HepG2 (cell line): ENCODE measurements around the gene CD6. TPM values are rescaled to one million over a fixed set of nuclear protein-coding genes. Genes with fewer than 3 reads are reported as not detected.

Experiments
- ATAC-seq: fragments of 200-7000 bp; cut with Tn5 transposase; 3 replicates; pipeline ENCODE4 v1.9.1; 2020; ENCODE audit warnings: mild to moderate bottlenecking, moderate library complexity
- BruUV-seq: library from RNA; stranded (reverse); fragments of 400-500 nt; replicated peaks from 2 replicates; lab custom pipeline; 2021; lab: Mats Ljungman, UMichigan
- CTCF ChIA-PET: fragments of 300-600 bp; formaldehyde crosslinking; extraction: SDS; loops from one replicate; lab custom pipeline; 2021; ENCODE audit warnings: low total read pairs, inconsistent platforms, low intra/inter-chr PET ratio; lab: Yijun Ruan, JAX
- POLR2A ChIA-PET: fragments of 350-600 bp; sonication (Branson Sonifier 250); formaldehyde crosslinking; loops from one replicate; lab custom pipeline; 2020; ENCODE audit warnings: antibody characterized with exemption, inconsistent platforms; lab: Yijun Ruan, JAX
- DNase-seq: peaks from one replicate; pipeline ENCODE4 v3.0.0-alpha.2; 2015; ENCODE audit warnings: low spot score
- FAIRE-seq: peaks from 3 replicates; lab custom pipeline; 2011; peaks lifted over from hg19 to GRCh38; lab: Jason Lieb, UNC
- H2AFZ ChIP-seq: one replicate; pipeline ENCODE4 v1.6.1; 2011; ENCODE audit warnings: low read length, inconsistent platforms
- H3K27ac ChIP-seq: fragments of 300-600 bp; 3 replicates; pipeline ENCODE4 v1.8.0; 2011; ENCODE audit warnings: mixed run types, mild to moderate bottlenecking, mixed read lengths, low read length, inconsistent platforms; ENCODE audit not compliant: insufficient read depth; ENCODE audit errors: extremely low read length
- H3K27me3 ChIP-seq, 2 experiments: fragments of 200-600 bp in 1 of 2; 2 replicates in 1 of 2; 3 replicates in 1 of 2; pipeline versions ENCODE4 v1.6.0 to v1.8.0; 2011; ENCODE audit warnings: low read length in 2 of 2, mild to moderate bottlenecking in 2 of 2, moderate library complexity in 2 of 2, inconsistent platforms in 1 of 2; ENCODE audit not compliant: insufficient read depth in 2 of 2, control insufficient read depth in 1 of 2
- H3K36me3 ChIP-seq, 2 experiments: fragments of 200-600 bp in 1 of 2; replicated peaks in 1 of 2; 2 replicates in 1 of 2; 3 replicates in 1 of 2; pipeline versions ENCODE4 v1.5.1 to v1.8.0; 2011; ENCODE audit warnings: low read length in 2 of 2, inconsistent platforms in 1 of 2; ENCODE audit not compliant: insufficient read depth in 2 of 2, control insufficient read depth in 1 of 2
- H3K4me1 ChIP-seq: 2 replicates; pipeline ENCODE4 v1.5.1; 2012; ENCODE audit warnings: low read length, inconsistent platforms; ENCODE audit not compliant: insufficient read depth
- H3K4me2 ChIP-seq: 2 replicates; pipeline ENCODE4 v1.6.0; 2011; ENCODE audit warnings: low read depth, low read length, inconsistent platforms
- H3K4me3 ChIP-seq, 3 experiments: fragments of 200-600 bp in 1 of 3; sonication (generic), shearing (Covaris generic) in 1 of 3; replicated peaks in 1 of 3; 2 replicates each; pipeline ENCODE4 v1.5.1; 2011 to 2016; ENCODE audit warnings: low read length in 3 of 3, inconsistent platforms in 2 of 3, low read depth in 2 of 3, mild to moderate bottlenecking in 2 of 3, control low read depth in 1 of 3, mixed read lengths in 1 of 3; ENCODE audit not compliant: insufficient read depth in 1 of 3
- H3K79me2 ChIP-seq: one replicate; pipeline ENCODE4 v1.6.1; 2011; ENCODE audit warnings: low read length, inconsistent platforms; ENCODE audit not compliant: insufficient read depth
- H3K9ac ChIP-seq: 2 replicates; pipeline ENCODE4 v1.6.0; 2011; ENCODE audit warnings: mild to moderate bottlenecking, low read depth, low read length, inconsistent platforms; ENCODE audit not compliant: insufficient read depth
- H3K9me3 ChIP-seq: 2 replicates; pipeline ENCODE4 v1.5.1; 2012; ENCODE audit warnings: mild to moderate bottlenecking, low read length
- H4K20me1 ChIP-seq: 2 replicates; pipeline ENCODE4 v1.6.0; 2011; ENCODE audit warnings: inconsistent platforms, mild to moderate bottlenecking, low read length, moderate library complexity; ENCODE audit not compliant: insufficient read depth
- GFI1 ChIP-seq: sonication (generic); formaldehyde crosslinking; IDR thresholded peaks from 2 replicates; pipeline ENCODE4 v1.5.0; 2020; ENCODE audit warnings: missing genetic modification reagents, mild to moderate bottlenecking, borderline replicate concordance
- KAT7 ChIP-seq: IDR thresholded peaks from 2 replicates; pipeline ENCODE4 v1.6.1; 2018; ENCODE audit warnings: borderline replicate concordance, missing compliant biosample characterization
- KDM3A ChIP-seq: IDR thresholded peaks from 2 replicates; pipeline ENCODE4 v1.6.1; 2018; ENCODE audit warnings: low read depth, missing compliant biosample characterization
- MED13 ChIP-seq: sonication (generic); formaldehyde crosslinking; IDR thresholded peaks from 2 replicates; pipeline ENCODE4 v1.5.0; 2020; ENCODE audit warnings: missing genetic modification reagents
- SP4 ChIP-seq: sonication (generic); formaldehyde crosslinking; IDR thresholded peaks from 2 replicates; pipeline ENCODE4 v1.8.1; 2023; ENCODE audit warnings: mild to moderate bottlenecking, missing genetic modification reagents
- SRF ChIP-seq: IDR thresholded peaks from 2 replicates; pipeline ENCODE4 v1.6.1; 2011; ENCODE audit warnings: mild to moderate bottlenecking, low read depth, low read length, moderate library complexity
- ZNF232 ChIP-seq: sonication (generic); formaldehyde crosslinking; IDR thresholded peaks from 2 replicates; pipeline ENCODE4 v1.4.0; 2020; ENCODE audit warnings: missing genetic modification reagents, borderline replicate concordance
- ZNF24 ChIP-seq: fragments of 450-650 bp; IDR thresholded peaks from 2 replicates; pipeline ENCODE4 v1.6.1; 2017; ENCODE audit warnings: antibody characterized with exemption, mild to moderate bottlenecking
- ZNF256 ChIP-seq: sonication (generic); formaldehyde crosslinking; conservative IDR thresholded peaks from 2 replicates; pipeline ENCODE4 v1.4.0; 2020; ENCODE audit warnings: missing genetic modification reagents
- ZNF768 ChIP-seq: sonication (generic); formaldehyde crosslinking; IDR thresholded peaks from 2 replicates; pipeline ENCODE4 v1.4.0; 2020; ENCODE audit warnings: missing genetic modification reagents
- ZSCAN21 ChIP-seq: sonication (generic); formaldehyde crosslinking; IDR thresholded peaks from 2 replicates; pipeline ENCODE4 v1.8.0; 2022; ENCODE audit warnings: mild to moderate bottlenecking, missing genetic modification reagents, moderate library complexity, borderline replicate concordance
- WGBS: methylation state at CpG from one replicate; pipeline ENCODE4 v1.1.6; 2017; ENCODE audit warnings: low lambda C conversion rate; 5-methylcytosine and 5-hydroxymethylcytosine counted together
- in situ Hi-C: cut with HindIII; loops from 2 replicates; pipeline ENCODE4 v1.10.0; 2017; ENCODE audit warnings: low pct_unique_long_range_greater_than_20kb; ENCODE audit not compliant: extremely low pct_ligation_motif_present
- intact Hi-C: fragments of 100-400 bp; cut with micrococcal nuclease; formaldehyde crosslinking; loops from one replicate; pipeline ENCODE4 v1.10.0; 2022; ENCODE audit not compliant: unreplicated experiment
- polyA plus RNA-seq, 8 experiments: library from polyadenylated mRNA; depleted of rRNA in 3 of 8; stranded (reverse) in 7 of 8; unstranded in 1 of 8; fragments of >200 nt; fragmentation: Illumina TruSeq in 4 of 8; extraction: Trizol in 4 of 8; gene quantifications; 2 replicates each; pipeline versions ENCODE4 v1.2.1 to v1.2.3, GENCODE V29; 2011 to 2016; ENCODE audit warnings: low read depth in 4 of 8, missing spikeins in 1 of 8, mixed read lengths in 1 of 8; ENCODE audit not compliant: insufficient read depth in 1 of 8
- total RNA-seq, 5 experiments: library from RNA; depleted of rRNA; stranded (reverse); fragments of >200 nt; fragmentation: Illumina TruSeq; extraction: Trizol; gene quantifications; 2 replicates each; pipeline ENCODE4 v1.2.3, GENCODE V29; 2016; ENCODE audit warnings: low read depth in 1 of 5
- TF ChIP-seq, protein P1 (sequence below): sonication (generic); formaldehyde crosslinking; IDR thresholded peaks from 2 replicates; pipeline ENCODE4 v1.5.1; 2020; ENCODE audit warnings: mild to moderate bottlenecking, missing genetic modification reagents, borderline replicate concordance

Gene CD6
- total and polyA plus RNA-seq, 2 of the 13 experiments (the other 11 are each of a cell fraction or from before 2014, with no cell fraction given): not detected

DNA sequence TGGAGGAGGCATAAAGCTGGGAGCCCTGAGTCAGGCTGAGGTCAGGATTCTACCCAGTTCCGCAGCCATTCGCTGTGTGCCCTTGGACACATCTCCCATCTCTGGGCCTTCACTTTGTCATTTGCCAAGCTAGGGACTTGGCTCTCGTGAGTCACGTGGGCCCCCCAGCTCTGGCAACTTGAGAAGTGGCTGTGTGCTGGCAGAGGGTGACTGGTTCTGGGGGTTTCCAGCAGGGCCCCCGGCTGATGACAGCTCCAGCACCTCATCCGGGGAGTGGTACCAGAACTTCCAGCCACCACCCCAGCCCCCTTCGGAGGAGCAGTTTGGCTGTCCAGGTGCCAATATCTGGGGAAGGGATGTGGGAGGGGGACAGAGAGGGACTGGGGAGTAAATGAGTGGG, 46.6 kb downstream of the CD6 start:
- 0% methylated on average over 6 of the region's 7 CpGs for WGBS

DNA sequence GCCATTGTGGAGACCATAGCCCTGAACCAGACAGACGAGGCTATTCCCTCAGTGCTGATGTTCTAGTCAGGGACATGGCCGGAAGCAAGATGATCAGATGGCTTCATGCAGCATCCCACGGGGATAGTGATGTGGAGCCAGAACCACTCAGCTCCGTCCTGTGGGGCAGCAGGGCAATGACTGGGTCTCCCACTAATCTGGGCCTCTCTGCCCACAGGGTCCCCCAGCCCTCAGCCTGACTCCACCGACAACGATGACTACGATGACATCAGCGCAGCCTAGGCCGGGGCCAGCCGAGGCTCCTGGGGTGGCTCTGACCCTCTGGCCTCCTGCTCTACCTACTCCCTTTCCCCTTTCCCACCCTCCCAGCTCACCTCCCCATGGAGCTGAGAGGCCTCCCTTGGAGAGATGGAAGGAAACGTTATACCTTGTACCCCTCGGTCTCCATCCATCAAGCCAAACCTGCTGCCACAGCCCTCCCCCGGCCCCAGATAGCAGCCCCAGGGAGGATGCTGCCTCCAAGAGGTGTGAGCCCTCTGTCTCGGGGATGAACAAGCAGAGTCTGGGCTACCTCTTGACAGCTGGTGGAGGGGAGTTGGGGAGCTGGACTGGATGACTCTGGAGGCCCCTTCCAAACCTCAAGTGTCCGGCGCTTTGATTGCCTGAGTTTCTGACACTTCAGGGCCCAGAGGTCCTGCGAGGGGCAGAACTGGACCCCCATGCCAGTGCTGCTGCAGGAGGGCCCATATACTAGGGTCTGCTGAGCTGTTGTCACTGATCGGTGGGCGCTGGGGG, 47.8 kb downstream of the CD6 start:
- in situ Hi-C loops: no loop called here
- CTCF ChIA-PET: no interaction called here
- Histone ChIP-seq H3K9me3 (no peaks in the 10 kb centered on the region), H3K27ac (no peak overlapping the region), H2AFZ (no peak overlapping the region), H3K9ac (no peak overlapping the region), H3K36me3 (no peaks in the 10 kb centered on the region), H3K79me2 (no peaks in the 10 kb centered on the region), H4K20me1 (no peaks in the 10 kb centered on the region)
- intact Hi-C loops: no loop called here
- no peak for ATAC-seq
- WGBS: 47% methylated on average over 12 of the region's 19 CpGs
- TF ChIP-seq SP4 (CRISPR knock-in tag) (no peak), MED13 (no peak), ZNF256 (CRISPR knock-in tag) (no peak), KDM3A (CRISPR knock-in tag) (no peak), GFI1 (CRISPR knock-in tag) (no peak), SRF (no peak), KAT7 (CRISPR knock-in tag) (no peak), ZNF24 (no peak), ZNF232 (CRISPR knock-in tag) (no peak)
- TF ChIP-seq, protein P1, sequence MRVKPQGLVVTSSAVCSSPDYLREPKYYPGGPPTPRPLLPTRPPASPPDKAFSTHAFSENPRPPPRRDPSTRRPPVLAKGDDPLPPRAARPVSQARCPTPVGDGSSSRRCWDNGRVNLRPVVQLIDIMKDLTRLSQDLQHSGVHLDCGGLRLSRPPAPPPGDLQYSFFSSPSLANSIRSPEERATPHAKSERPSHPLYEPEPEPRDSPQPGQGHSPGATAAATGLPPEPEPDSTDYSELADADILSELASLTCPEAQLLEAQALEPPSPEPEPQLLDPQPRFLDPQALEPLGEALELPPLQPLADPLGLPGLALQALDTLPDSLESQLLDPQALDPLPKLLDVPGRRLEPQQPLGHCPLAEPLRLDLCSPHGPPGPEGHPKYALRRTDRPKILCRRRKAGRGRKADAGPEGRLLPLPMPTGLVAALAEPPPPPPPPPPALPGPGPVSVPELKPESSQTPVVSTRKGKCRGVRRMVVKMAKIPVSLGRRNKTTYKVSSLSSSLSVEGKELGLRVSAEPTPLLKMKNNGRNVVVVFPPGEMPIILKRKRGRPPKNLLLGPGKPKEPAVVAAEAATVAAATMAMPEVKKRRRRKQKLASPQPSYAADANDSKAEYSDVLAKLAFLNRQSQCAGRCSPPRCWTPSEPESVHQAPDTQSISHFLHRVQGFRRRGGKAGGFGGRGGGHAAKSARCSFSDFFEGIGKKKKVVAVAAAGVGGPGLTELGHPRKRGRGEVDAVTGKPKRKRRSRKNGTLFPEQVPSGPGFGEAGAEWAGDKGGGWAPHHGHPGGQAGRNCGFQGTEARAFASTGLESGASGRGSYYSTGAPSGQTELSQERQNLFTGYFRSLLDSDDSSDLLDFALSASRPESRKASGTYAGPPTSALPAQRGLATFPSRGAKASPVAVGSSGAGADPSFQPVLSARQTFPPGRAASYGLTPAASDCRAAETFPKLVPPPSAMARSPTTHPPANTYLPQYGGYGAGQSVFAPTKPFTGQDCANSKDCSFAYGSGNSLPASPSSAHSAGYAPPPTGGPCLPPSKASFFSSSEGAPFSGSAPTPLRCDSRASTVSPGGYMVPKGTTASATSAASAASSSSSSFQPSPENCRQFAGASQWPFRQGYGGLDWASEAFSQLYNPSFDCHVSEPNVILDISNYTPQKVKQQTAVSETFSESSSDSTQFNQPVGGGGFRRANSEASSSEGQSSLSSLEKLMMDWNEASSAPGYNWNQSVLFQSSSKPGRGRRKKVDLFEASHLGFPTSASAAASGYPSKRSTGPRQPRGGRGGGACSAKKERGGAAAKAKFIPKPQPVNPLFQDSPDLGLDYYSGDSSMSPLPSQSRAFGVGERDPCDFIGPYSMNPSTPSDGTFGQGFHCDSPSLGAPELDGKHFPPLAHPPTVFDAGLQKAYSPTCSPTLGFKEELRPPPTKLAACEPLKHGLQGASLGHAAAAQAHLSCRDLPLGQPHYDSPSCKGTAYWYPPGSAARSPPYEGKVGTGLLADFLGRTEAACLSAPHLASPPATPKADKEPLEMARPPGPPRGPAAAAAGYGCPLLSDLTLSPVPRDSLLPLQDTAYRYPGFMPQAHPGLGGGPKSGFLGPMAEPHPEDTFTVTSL (CRISPR knock-in tag): no peak
- TF ChIP-seq, all 625 proteins: peak for 0
- POLR2A ChIA-PET: no interaction called here
- BruUV-seq: no TSS peak
- Histone ChIP-seq H3K4me1 (peaks cover 15% of the 10 kb centered on the region), H3K4me3 (no peak overlapping the region), H3K4me2 (no peak overlapping the region), H3K27me3 (peaks cover 0 to 84% of the 10 kb centered on the region in 2 experiments; a peak in 4 of 5 replicates)
- FAIRE-seq: no peak
- no peak for DNase-seq

More for the DNA sequence above, 46.6 kb downstream of the CD6 start:
- FAIRE-seq (no peak), DNase-seq (no peak), ATAC-seq (no peak)
- Histone ChIP-seq H3K79me2 (no peaks in the 10 kb centered on the region), H3K36me3 (no peaks in the 10 kb centered on the region), H2AFZ (no peak overlapping the region), H3K27me3 (peaks cover 0 to 87% of the 10 kb centered on the region in 2 experiments; a peak in 4 of 5 replicates), H3K4me2 (no peak overlapping the region), H3K27ac (no peak overlapping the region), H4K20me1 (no peaks in the 10 kb centered on the region), H3K9ac (no peak overlapping the region), H3K4me1 (peaks cover 15% of the 10 kb centered on the region), H3K4me3 (no peak overlapping the region), H3K9me3 (no peaks in the 10 kb centered on the region)
- ChIA-PET CTCF (no interaction called here), POLR2A (no interaction called here)
- TF ChIP-seq ZNF768 (CRISPR knock-in tag): peak; percentile 26; the same call in 1 of the 2 replicates
- TF ChIP-seq ZSCAN21 (CRISPR knock-in tag): no peak
- BruUV-seq: no TSS peak
- in situ Hi-C loops: no loop called here
- intact Hi-C loops: no loop called here
